GM18502 (cell line): Measurements from ENCODE around the gene SLC26A2.

Experiments
- ATAC-seq: cut with Tn5 transposase; IDR thresholded peaks from one replicate; pipeline ENCODE4 v1.9.1; 2021; ENCODE audit warnings: mild to moderate bottlenecking; ENCODE audit not compliant: unreplicated experiment, poor library complexity

SLC26A2 gene

DNA sequence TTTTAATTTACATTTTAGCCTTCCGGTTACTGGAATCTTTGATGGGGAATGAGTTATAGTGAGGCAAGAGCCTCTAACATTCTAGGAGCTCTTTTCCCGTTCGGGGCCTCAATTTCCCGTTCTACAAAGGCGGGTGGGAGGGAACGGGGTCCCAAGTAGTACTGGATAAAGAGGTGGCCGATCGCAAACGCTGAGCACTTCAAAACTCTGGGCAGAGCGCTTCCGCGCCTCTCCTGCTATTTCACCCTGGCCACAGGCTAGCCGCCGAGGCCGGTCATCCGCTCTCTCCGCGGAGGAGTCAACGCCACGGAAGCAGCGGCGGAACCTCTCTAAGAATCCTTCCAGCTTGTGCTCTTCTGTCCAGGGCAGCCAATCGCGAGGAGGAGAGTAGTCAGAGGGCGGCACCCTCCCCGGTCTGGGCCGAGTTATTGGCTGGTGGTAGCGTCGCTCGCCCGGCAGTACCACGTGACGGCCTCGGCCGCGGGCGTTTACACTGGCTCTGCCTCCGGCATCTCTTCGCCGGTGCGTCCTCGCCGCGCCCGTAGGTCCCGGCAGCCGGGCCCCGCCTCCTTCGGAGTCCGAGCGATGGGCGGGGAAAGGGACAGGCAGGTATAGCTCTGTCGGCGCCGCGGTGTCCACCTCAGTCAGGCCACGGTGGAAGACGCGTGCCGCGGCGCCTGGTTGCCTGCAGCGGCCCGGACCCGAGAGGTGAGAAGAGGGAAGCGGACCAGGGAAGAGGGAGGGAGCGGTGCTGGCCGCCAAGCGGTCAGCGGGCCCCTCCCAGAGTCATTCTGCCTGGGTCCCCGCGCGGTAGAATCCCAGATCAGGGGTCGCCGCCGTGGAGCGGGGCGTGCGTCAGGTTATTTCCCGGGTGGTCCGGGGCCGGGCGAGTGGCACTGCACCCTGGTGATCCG, at the start of gene SLC26A2:
Gene SLC26A2, plus strand, starts transcription at position 487 of the 914 bp plus-strand sequence. CDS start 16,895 bp downstream, outside the sequence.
- peak; percentile 98 for ATAC-seq

DNA sequence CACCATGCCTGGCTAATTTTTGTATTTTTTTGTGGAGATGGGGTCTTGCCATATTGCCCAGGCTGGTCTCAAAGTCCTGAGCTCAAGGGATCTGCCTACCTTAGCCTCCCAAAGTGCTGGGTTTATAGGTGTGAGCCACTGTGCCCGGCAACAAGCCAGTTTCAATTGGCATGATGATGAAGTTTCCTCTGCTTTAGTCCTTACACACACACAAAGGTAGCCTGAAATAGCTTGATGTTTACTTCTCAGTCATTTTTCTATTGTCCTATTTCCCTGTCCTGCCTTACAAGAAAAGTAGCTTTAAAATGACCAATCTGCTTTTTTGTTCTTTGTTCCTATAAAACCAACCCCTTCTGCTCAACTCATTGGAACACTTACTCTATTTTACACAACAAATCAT, 49.5 kb upstream of the SLC26A2 start:
- no peak for ATAC-seq

DNA sequence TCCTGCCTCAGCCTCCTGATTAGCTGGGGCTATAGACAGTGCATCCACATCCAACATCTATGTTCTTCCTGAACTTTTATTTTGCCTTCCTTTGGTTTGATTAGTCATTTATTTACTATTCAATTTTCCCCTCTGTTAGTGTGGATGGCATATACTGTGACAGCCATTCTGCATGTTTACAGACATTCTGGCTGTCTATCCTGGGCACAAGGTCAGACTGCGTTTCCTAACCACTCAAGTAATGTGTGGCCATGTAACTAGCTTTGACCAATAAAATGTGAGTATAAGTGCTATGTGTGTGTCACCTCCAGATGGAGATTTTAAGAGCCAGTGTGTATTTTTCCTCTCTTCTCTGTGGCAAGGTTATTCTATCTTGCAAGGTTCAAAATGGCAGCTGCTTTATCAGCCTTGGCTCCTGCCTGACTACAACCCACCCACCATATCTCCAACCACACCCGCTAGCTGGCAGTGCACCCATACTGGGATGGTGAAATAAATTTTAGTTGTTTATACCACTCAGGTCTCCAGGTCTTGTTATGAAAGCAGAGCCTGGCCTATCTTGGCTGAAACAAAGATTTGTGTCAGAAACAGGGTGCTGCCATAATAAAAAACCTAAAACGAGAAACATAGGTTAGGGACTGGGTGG, 48.2 kb upstream of the SLC26A2 start:
- ATAC-seq, result no peak

- no peak for ATAC-seq
Observed at GRCh38 chr5:149913436-149914419, 46.8 kb upstream of the SLC26A2 start.

GRCh38 chr5:149915392-149916260, 44.9 kb upstream of the SLC26A2 start:
- ATAC-seq, result no peak

DNA sequence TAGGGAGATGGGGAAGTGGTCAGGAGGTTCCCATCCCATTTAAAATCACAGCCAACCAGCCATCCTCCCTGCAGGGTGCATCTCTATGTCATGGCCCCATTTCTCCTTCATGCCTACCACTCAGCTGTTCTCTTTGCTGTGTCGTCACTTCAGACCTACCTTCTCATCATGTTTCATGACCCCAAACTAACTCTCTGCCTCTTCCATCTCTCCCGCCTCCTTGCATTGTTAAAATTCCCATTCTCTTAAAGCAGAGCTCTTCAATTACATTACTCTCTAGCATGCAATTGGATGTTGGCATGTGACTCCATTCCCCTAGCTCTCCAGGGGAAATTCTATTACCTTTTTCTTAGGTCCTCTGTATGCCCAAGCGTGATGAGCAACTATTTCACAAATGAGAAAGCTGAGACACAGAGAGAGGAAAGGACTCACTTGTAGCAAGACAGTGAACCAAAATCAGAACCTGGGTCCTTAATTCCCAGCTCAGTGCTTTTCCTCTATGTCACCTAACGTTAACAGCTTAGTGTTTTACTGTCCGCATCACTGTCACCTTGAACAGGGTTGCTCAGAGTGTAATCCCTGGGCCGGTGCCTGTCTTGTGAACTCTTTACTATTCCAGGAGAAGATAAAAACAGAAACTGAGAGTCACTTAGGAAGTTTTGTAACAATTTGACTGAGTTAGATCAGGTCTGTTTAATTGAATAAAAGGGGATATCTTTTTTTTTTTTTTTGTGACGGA, 44.1 kb upstream of the SLC26A2 start:
- ATAC-seq, result no peak

- no peak for ATAC-seq
Observed at GRCh38 chr5:149917073-149917676, 43.4 kb upstream of the SLC26A2 start.

DNA sequence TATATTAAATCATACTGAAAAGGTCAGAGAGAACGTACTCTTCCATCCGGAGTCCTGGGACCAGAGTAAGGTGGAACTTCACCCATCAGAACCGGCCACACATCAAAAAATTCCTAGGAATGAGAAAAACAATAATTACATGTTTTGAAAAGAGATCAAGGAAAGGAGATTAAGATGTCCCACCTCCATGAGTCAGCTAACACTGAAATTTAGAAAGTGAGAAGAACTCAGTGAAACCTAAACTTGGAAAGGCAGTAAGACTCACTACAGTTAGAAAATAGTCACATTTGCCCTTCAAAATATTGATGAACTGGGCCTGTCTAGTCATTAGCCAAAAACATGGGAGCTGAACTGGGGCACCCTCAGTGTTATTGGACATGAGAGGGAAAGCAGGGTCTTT, 39.0 kb upstream of the SLC26A2 start:
- no peak for ATAC-seq

DNA sequence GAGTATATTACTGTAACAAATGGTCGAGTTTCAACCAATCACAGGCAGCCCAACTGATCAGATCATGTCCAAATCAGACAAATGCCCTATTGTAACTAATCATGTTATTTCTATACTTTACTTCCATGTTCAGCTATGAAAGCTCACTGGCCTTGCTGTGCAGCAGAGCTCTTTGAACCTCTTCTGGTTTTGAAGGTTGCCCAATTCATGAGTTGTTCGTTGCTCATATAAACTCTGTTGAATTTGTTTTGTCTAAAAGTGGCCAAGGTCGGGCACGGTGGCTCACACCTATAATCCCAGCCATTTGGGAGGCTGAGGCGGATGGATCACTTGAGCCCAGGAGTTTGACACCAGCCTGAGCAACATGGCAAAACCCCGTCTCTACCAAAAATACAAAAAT, 37.6 kb upstream of the SLC26A2 start:
- ATAC-seq, result no peak

- ATAC-seq, result no peak
Observed at GRCh38 chr5:149924486-149924885, 36.1 kb upstream of the SLC26A2 start.

DNA sequence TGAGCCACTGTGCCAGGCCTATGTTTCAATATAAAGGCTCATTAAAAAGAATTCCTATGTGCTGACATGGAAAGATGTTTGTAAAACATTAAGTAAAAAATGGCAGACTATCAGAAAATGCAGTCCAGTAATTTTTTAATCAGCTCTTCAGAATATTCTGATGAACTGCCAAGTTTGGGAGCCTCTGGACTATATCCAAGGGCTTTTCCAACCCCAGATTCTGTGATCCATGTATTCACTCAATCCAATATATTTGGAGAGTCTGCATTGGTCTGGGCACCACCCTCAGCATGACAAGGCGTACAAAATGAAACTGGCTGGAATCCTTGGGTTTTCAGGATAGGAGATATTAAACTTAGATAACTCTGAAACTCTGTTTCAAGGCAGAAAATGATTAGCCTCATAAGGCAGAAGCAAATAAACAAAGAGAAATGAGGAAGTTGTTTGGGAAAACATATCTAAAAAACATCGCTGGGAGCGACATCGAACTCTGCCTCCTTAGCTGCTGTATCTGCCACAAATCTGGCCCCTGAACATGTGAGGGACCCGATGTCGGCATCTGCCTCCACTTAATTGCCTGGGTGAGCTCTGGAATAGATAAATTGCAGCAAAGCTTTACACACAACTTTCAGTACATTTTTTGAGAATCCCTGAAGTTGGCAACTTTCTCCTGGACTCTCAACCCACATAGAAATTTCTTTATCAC, 30.4 kb upstream of the SLC26A2 start:
- no peak for ATAC-seq

- no peak for ATAC-seq
Observed at GRCh38 chr5:149930749-149931574, 29.6 kb upstream of the SLC26A2 start.

DNA sequence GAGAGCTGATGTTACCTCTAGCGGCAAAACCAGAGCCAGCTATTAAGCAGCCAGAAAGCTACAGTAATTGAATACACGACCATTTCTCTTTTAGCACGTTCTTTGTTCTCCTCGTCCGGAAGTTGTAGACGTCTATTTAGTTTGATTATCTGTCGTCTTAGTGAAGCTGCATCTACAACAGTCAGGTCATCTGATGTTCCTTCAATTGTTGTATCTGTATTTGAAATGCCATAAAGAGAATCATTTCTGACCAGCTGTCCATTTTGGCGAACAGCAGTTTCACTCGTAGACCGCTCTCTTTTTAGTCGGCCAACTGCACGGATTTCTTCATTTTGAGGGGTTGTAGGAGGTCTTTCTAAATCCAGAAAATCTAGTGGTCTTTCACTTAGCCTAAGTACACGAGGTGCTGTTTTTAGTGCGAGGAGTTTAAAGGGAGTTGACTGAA, 28.5 kb upstream of the SLC26A2 start:
- ATAC-seq, result no peak

DNA sequence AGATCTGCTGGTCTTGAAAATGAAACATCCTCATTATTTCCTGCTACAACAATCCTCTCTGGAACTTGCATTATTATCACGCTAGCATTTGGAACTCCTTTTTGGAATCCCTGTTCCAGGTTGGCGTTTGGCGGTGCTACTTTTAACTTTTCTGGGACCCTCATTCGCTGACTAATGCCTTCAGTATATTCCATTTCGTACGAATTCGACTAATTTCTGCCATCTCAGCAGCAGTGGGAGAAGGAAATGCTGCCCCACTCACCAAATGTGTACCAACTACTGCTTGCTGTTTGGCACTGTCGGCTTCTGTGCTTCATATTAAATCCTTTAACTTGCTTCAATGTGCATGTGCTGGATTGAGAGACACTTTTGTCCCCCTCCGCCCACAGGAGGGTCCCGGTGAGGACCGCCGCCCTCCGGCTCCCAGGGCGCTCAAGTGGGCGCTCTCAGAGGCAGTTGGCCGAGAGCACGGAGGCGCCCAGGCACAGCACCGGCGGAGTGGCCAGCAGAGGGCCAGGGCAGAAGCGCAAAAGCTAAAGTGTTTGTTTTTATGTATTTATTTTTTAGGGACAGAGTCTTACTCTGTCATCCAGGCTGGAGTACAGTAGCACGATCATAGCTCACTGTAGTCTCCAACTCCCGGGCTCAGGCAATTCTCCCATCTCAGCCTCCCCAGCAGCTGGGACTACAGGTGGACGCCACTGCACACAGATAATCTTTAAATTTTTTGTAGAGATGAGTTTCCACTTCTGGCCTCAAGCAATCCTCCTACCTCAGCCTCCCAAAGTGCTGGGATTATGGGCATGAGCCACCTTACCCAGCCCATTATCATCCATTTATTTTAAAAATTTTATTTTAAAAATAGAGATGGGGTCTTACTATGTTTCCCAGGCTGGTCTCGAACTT, 27.9 kb upstream of the SLC26A2 start:
- no peak for ATAC-seq

DNA sequence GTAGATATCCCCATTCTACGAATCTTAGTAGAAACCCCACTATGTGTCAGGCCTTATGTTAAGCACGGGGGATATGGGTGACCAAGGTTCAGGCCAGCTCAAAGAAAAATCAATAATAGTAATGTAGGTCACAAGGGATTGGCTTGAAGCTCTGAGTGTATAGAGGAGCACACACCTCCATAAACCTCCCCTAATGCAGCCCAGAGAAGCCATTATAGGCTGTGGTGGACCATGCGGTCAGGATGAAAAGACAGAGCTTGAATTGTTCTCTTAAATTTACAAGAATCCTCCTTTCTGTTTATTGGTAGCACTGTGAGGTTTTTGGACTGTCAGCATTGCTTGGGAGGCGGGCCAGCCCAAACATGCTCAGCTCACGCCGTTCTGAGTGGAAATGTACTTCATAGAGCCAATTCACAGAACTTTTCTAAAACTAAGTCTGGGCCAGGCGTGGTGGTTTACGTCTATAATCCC, 25.1 kb upstream of the SLC26A2 start:
- no peak for ATAC-seq
